ENCODE results near the gene ERC2.

The ERC2 gene

GRCh38 chr3:55673764-55674163 is 794.5 kb downstream of the ERC2 start:
- Histone ChIP-seq H3K36me3 (ENCODE audit: control insufficient read depth, insufficient read depth, low read length) (no peaks in the 10 kb centered on the region), H3K4me1 (ENCODE audit: control insufficient read depth, insufficient read depth, low read length) (no peaks in the 10 kb centered on the region), H3K27ac (ENCODE audit: low read depth, low read length) (no peak overlapping the region)

GRCh38 chr3:55669133-55669532 is 799.1 kb downstream of the ERC2 start:
- no peaks in the 10 kb centered on the region for H3K9me3 ChIP-seq (ENCODE audit: control insufficient read depth, insufficient read depth, low read length)
- H3K27ac ChIP-seq (ENCODE audit: low read depth, low read length), result no peak overlapping the region
- H3K4me1 ChIP-seq (ENCODE audit: control insufficient read depth, insufficient read depth, low read length), result peaks cover 10% of the 10 kb centered on the region
- no peak overlapping the region for H3K4me3 ChIP-seq (ENCODE audit: low read depth, low read length)
- H3K27me3 ChIP-seq (ENCODE audit: control insufficient read depth, insufficient read depth, low read length), result no peaks in the 10 kb centered on the region
- no peaks in the 10 kb centered on the region for H3K36me3 ChIP-seq (ENCODE audit: control insufficient read depth, insufficient read depth, low read length)
- no peak overlapping the region for H3K9ac ChIP-seq (ENCODE audit: low read depth, low read length)

More at GRCh38 chr3:55673764-55674163, 794.5 kb downstream of the ERC2 start:
- Histone ChIP-seq H3K4me3 (ENCODE audit: low read depth, low read length) (no peak overlapping the region), H3K27me3 (ENCODE audit: control insufficient read depth, insufficient read depth, low read length) (no peaks in the 10 kb centered on the region), H3K9ac (ENCODE audit: low read depth, low read length) (no peak overlapping the region), H3K9me3 (ENCODE audit: control insufficient read depth, insufficient read depth, low read length) (no peaks in the 10 kb centered on the region)

- Histone ChIP-seq H3K27ac (ENCODE audit: low read depth, low read length) (no peak overlapping the region), H3K36me3 (ENCODE audit: control insufficient read depth, insufficient read depth, low read length) (no peaks in the 10 kb centered on the region), H3K4me3 (ENCODE audit: low read depth, low read length) (no peak overlapping the region), H3K4me1 (ENCODE audit: control insufficient read depth, insufficient read depth, low read length) (peaks cover 17% of the 10 kb centered on the region), H3K9ac (ENCODE audit: low read depth, low read length) (no peak overlapping the region), H3K9me3 (ENCODE audit: control insufficient read depth, insufficient read depth, low read length) (no peaks in the 10 kb centered on the region), H3K27me3 (ENCODE audit: control insufficient read depth, insufficient read depth, low read length) (no peaks in the 10 kb centered on the region)
These were observed 799.9 kb downstream of the ERC2 start for GRCh38 chr3:55668359-55668758.

- no peaks in the 10 kb centered on the region for H3K36me3 ChIP-seq (ENCODE audit: control insufficient read depth, insufficient read depth, low read length)
- no peak overlapping the region for H3K9ac ChIP-seq (ENCODE audit: low read depth, low read length)
- H3K4me1 ChIP-seq (ENCODE audit: control insufficient read depth, insufficient read depth, low read length), result peaks cover 27% of the 10 kb centered on the region
- no peak overlapping the region for H3K27ac ChIP-seq (ENCODE audit: low read depth, low read length)
- no peak overlapping the region for H3K4me3 ChIP-seq (ENCODE audit: low read depth, low read length)
- H3K9me3 ChIP-seq (ENCODE audit: control insufficient read depth, insufficient read depth, low read length), result no peaks in the 10 kb centered on the region
- no peaks in the 10 kb centered on the region for H3K27me3 ChIP-seq (ENCODE audit: control insufficient read depth, insufficient read depth, low read length)
These were observed 803.9 kb downstream of the ERC2 start for GRCh38 chr3:55664387-55664786.

GRCh38 chr3:55662683-55663082 is 805.6 kb downstream of the ERC2 start:
- Histone ChIP-seq H3K27me3 (ENCODE audit: control insufficient read depth, insufficient read depth, low read length) (no peaks in the 10 kb centered on the region), H3K4me3 (ENCODE audit: low read depth, low read length) (no peak overlapping the region), H3K9me3 (ENCODE audit: control insufficient read depth, insufficient read depth, low read length) (no peaks in the 10 kb centered on the region), H3K9ac (ENCODE audit: low read depth, low read length) (no peak overlapping the region), H3K36me3 (ENCODE audit: control insufficient read depth, insufficient read depth, low read length) (no peaks in the 10 kb centered on the region), H3K27ac (ENCODE audit: low read depth, low read length) (no peak overlapping the region), H3K4me1 (ENCODE audit: control insufficient read depth, insufficient read depth, low read length) (peaks cover 38% of the 10 kb centered on the region)

- Histone ChIP-seq H3K9me3 (ENCODE audit: control insufficient read depth, insufficient read depth, low read length) (no peaks in the 10 kb centered on the region), H3K27me3 (ENCODE audit: control insufficient read depth, insufficient read depth, low read length) (no peaks in the 10 kb centered on the region), H3K4me3 (ENCODE audit: low read depth, low read length) (no peak overlapping the region)
These were observed 806.7 kb downstream of the ERC2 start for GRCh38 chr3:55661571-55661970.

GRCh38 chr3:55661141-55661540 is 807.1 kb downstream of the ERC2 start:
- no peaks in the 10 kb centered on the region for H3K27me3 ChIP-seq (ENCODE audit: control insufficient read depth, insufficient read depth, low read length)
- H3K4me3 ChIP-seq (ENCODE audit: low read depth, low read length), result no peak overlapping the region
- no peaks in the 10 kb centered on the region for H3K9me3 ChIP-seq (ENCODE audit: control insufficient read depth, insufficient read depth, low read length)
- H3K27ac ChIP-seq (ENCODE audit: low read depth, low read length), result no peak overlapping the region
- H3K36me3 ChIP-seq (ENCODE audit: control insufficient read depth, insufficient read depth, low read length), result no peaks in the 10 kb centered on the region
- H3K9ac ChIP-seq (ENCODE audit: low read depth, low read length), result no peak overlapping the region
- peaks cover 38% of the 10 kb centered on the region for H3K4me1 ChIP-seq (ENCODE audit: control insufficient read depth, insufficient read depth, low read length)

More at GRCh38 chr3:55661571-55661970, 806.7 kb downstream of the ERC2 start:
- Histone ChIP-seq H3K9ac (ENCODE audit: low read depth, low read length) (no peak overlapping the region), H3K36me3 (ENCODE audit: control insufficient read depth, insufficient read depth, low read length) (no peaks in the 10 kb centered on the region), H3K27ac (ENCODE audit: low read depth, low read length) (no peak overlapping the region), H3K4me1 (ENCODE audit: control insufficient read depth, insufficient read depth, low read length) (peaks cover 38% of the 10 kb centered on the region)

- no peaks in the 10 kb centered on the region for H3K36me3 ChIP-seq (ENCODE audit: control insufficient read depth, insufficient read depth, low read length)
- H3K27ac ChIP-seq (ENCODE audit: low read depth, low read length), result no peak overlapping the region
- no peak overlapping the region for H3K9ac ChIP-seq (ENCODE audit: low read depth, low read length)
- H3K4me1 ChIP-seq (ENCODE audit: control insufficient read depth, insufficient read depth, low read length), result peaks cover 38% of the 10 kb centered on the region
- no peak overlapping the region for H3K4me3 ChIP-seq (ENCODE audit: low read depth, low read length)
- H3K9me3 ChIP-seq (ENCODE audit: control insufficient read depth, insufficient read depth, low read length), result no peaks in the 10 kb centered on the region
- no peaks in the 10 kb centered on the region for H3K27me3 ChIP-seq (ENCODE audit: control insufficient read depth, insufficient read depth, low read length)
These were observed 807.6 kb downstream of the ERC2 start for GRCh38 chr3:55660642-55661041.

- no peak overlapping the region for H3K9ac ChIP-seq (ENCODE audit: low read depth, low read length)
- H3K4me1 ChIP-seq (ENCODE audit: control insufficient read depth, insufficient read depth, low read length), result peaks cover 34% of the 10 kb centered on the region
- no peaks in the 10 kb centered on the region for H3K9me3 ChIP-seq (ENCODE audit: control insufficient read depth, insufficient read depth, low read length)
- H3K36me3 ChIP-seq (ENCODE audit: control insufficient read depth, insufficient read depth, low read length), result no peaks in the 10 kb centered on the region
- H3K27ac ChIP-seq (ENCODE audit: low read depth, low read length), result no peak overlapping the region
- H3K27me3 ChIP-seq (ENCODE audit: control insufficient read depth, insufficient read depth, low read length), result no peaks in the 10 kb centered on the region
- H3K4me3 ChIP-seq (ENCODE audit: low read depth, low read length), result no peak overlapping the region
These were observed 808.6 kb downstream of the ERC2 start for GRCh38 chr3:55659701-55660100.

- Histone ChIP-seq H3K27me3 (ENCODE audit: control insufficient read depth, insufficient read depth, low read length) (no peaks in the 10 kb centered on the region), H3K36me3 (ENCODE audit: control insufficient read depth, insufficient read depth, low read length) (no peaks in the 10 kb centered on the region), H3K4me1 (ENCODE audit: control insufficient read depth, insufficient read depth, low read length) (peaks cover 27% of the 10 kb centered on the region), H3K9ac (ENCODE audit: low read depth, low read length) (no peak overlapping the region), H3K9me3 (ENCODE audit: control insufficient read depth, insufficient read depth, low read length) (no peaks in the 10 kb centered on the region), H3K4me3 (ENCODE audit: low read depth, low read length) (no peak overlapping the region; the same call in 1 of the 2 replicates), H3K27ac (ENCODE audit: low read depth, low read length) (peak overlapping the region; percentile 10)
These were observed 809.3 kb downstream of the ERC2 start for GRCh38 chr3:55658690-55659562.

GRCh38 chr3:55658270-55658669 is 810.0 kb downstream of the ERC2 start:
- no peak overlapping the region for H3K27ac ChIP-seq (ENCODE audit: low read depth, low read length)
- H3K36me3 ChIP-seq (ENCODE audit: control insufficient read depth, insufficient read depth, low read length), result no peaks in the 10 kb centered on the region
- no peak overlapping the region for H3K4me3 ChIP-seq (ENCODE audit: low read depth, low read length)
- H3K27me3 ChIP-seq (ENCODE audit: control insufficient read depth, insufficient read depth, low read length), result no peaks in the 10 kb centered on the region
- no peaks in the 10 kb centered on the region for H3K9me3 ChIP-seq (ENCODE audit: control insufficient read depth, insufficient read depth, low read length)
- no peak overlapping the region for H3K9ac ChIP-seq (ENCODE audit: low read depth, low read length)
- peaks cover 20% of the 10 kb centered on the region for H3K4me1 ChIP-seq (ENCODE audit: control insufficient read depth, insufficient read depth, low read length)

Measured in HUES48 (cell line).